Measurements from ENCODE around the gene VAC14. TPM values are rescaled to one million over a fixed set of nuclear protein-coding genes. Genes with fewer than 3 reads are reported as not detected.
"Not testable (repeated sequence)": the region's sequence is repeated elsewhere in the genome, so short reads cannot be mapped to it uniquely, and the experiment has no call there.

The VAC14 gene
- total RNA-seq, 4 donors from 2014 or later: 23.5 to 44.1 (median 29.8) TPM

- H3K27me3 ChIP-seq: no peaks in the 10 kb centered on the region
- peaks cover 11 to 85% (median 34%) of the 10 kb centered on the region in 3 donors for H3K4me1 ChIP-seq
- no peak overlapping the region for H3K4me3 ChIP-seq
Measured at GRCh38 chr16:70746040-70746707, 54.8 kb downstream of the VAC14 start.

GRCh38 chr16:70745536-70746025 is 55.4 kb downstream of the VAC14 start:
- H3K36me3 ChIP-seq: peaks cover 0 to 41% of the 10 kb centered on the region in 2 donors
- ATAC-seq: no peak
- peaks cover 11 to 85% (median 30%) of the 10 kb centered on the region in 3 donors for H3K4me1 ChIP-seq
- no peak overlapping the region for H3K4me3 ChIP-seq
- H3K27me3 ChIP-seq: no peaks in the 10 kb centered on the region
- H3K27ac ChIP-seq: peak overlapping the region in 3 of 4 donors; percentile 84 to 92 (median 85)
- no peak for TF ChIP-seq EP300 (IDR thresholded peaks at IDR 0.05)
- TF ChIP-seq CTCF (IDR thresholded peaks at IDR 0.05): no peak
- no peak for TF ChIP-seq POLR2AphosphoS5 (IDR thresholded peaks at IDR 0.05)
- TF ChIP-seq POLR2A (IDR thresholded peaks at IDR 0.05): no peak
- WGBS, 2 donors (ENCODE audit: low coverage in 1 of 2): 70% methylated on average over 2 of the region's 6 CpGs; no CpG with 5 or more reads in 1 of the 2 donors
- H3K9me3 ChIP-seq: no peaks in the 10 kb centered on the region

More at GRCh38 chr16:70746040-70746707, 54.8 kb downstream of the VAC14 start:
- no peak for TF ChIP-seq POLR2A (IDR thresholded peaks at IDR 0.05)
- TF ChIP-seq POLR2AphosphoS5 (IDR thresholded peaks at IDR 0.05): peak; percentile 90
- TF ChIP-seq EP300 (IDR thresholded peaks at IDR 0.05): no peak
- no peak for TF ChIP-seq CTCF (IDR thresholded peaks at IDR 0.05)
- Histone ChIP-seq H3K36me3 (peaks cover 0 to 37% of the 10 kb centered on the region in 2 donors), H3K27ac (peak overlapping the region; percentile 48 to 92 (median 84)), H3K9me3 (no peaks in the 10 kb centered on the region)
- ATAC-seq: peak; percentile 61
- WGBS, 2 donors (ENCODE audit: low coverage in 1 of 2): 10 to 20% methylated on average over 2 of the region's 12 CpGs

- no peaks in the 10 kb centered on the region for H3K9me3 ChIP-seq
- no peaks in the 10 kb centered on the region for H3K27me3 ChIP-seq
- TF ChIP-seq POLR2AphosphoS5 (IDR thresholded peaks at IDR 0.05) (no peak), CTCF (IDR thresholded peaks at IDR 0.05) (no peak), EP300 (IDR thresholded peaks at IDR 0.05) (no peak), POLR2A (IDR thresholded peaks at IDR 0.05) (no peak)
- H3K36me3 ChIP-seq: peaks cover 0 to 41% of the 10 kb centered on the region in 2 donors
- peak overlapping the region in 2 of 4 donors; percentile 24 to 43 for H3K27ac ChIP-seq
- peaks cover 7 to 83% (median 21%) of the 10 kb centered on the region in 3 donors for H3K4me1 ChIP-seq
- no peak overlapping the region for H3K4me3 ChIP-seq
- no peak for ATAC-seq
- WGBS, 2 donors (ENCODE audit: low coverage in 1 of 2): 100% methylated on average over 5 of the region's 9 CpGs; no CpG with 5 or more reads in 1 of the 2 donors
Measured at GRCh38 chr16:70744366-70744765, 56.6 kb downstream of the VAC14 start.

GRCh38 chr16:70743791-70744190 is 57.2 kb downstream of the VAC14 start:
- no peak for TF ChIP-seq POLR2A (IDR thresholded peaks at IDR 0.05)
- TF ChIP-seq POLR2AphosphoS5 (IDR thresholded peaks at IDR 0.05): no peak
- TF ChIP-seq CTCF (IDR thresholded peaks at IDR 0.05): no peak
- TF ChIP-seq EP300 (IDR thresholded peaks at IDR 0.05): no peak
- H3K9me3 ChIP-seq: no peaks in the 10 kb centered on the region
- H3K4me3 ChIP-seq: no peak overlapping the region
- peak overlapping the region in 2 of 4 donors; percentile 24 to 43 for H3K27ac ChIP-seq
- no peaks in the 10 kb centered on the region for H3K27me3 ChIP-seq
- peaks cover 7 to 83% (median 23%) of the 10 kb centered on the region in 3 donors for H3K4me1 ChIP-seq
- peaks cover 0 to 41% of the 10 kb centered on the region in 2 donors for H3K36me3 ChIP-seq
- WGBS, 2 donors (ENCODE audit: low coverage in 1 of 2): 40% methylated on average over 2 of the region's 10 CpGs; no CpG with 5 or more reads in 1 of the 2 donors
- ATAC-seq: no peak

GRCh38 chr16:70742967-70743366 is 58.0 kb downstream of the VAC14 start:
- WGBS, 2 donors (ENCODE audit: low coverage in 1 of 2): 91 to 96% methylated on average over 6 to 9 of the region's 9 CpGs
- peaks cover 9 to 83% (median 32%) of the 10 kb centered on the region in 3 donors for H3K4me1 ChIP-seq
- ATAC-seq: not testable (repeated sequence)

More at GRCh38 chr16:70742967-70743366, 58.0 kb downstream of the VAC14 start:
- H3K27me3 ChIP-seq, H3K4me3 ChIP-seq, H3K9me3 ChIP-seq, H3K27ac ChIP-seq: not testable (repeated sequence)
- peaks cover 0 to 41% of the 10 kb centered on the region in 2 donors for H3K36me3 ChIP-seq
